ENCODE data around the gene ENO4. TPM values are rescaled to one million over a fixed set of nuclear protein-coding genes. Genes with fewer than 3 reads are reported as not detected.

The ENO4 gene
- total and polyA plus RNA-seq, 4 donors: 1.2 to 6.3 (median 4.7) TPM

DNA sequence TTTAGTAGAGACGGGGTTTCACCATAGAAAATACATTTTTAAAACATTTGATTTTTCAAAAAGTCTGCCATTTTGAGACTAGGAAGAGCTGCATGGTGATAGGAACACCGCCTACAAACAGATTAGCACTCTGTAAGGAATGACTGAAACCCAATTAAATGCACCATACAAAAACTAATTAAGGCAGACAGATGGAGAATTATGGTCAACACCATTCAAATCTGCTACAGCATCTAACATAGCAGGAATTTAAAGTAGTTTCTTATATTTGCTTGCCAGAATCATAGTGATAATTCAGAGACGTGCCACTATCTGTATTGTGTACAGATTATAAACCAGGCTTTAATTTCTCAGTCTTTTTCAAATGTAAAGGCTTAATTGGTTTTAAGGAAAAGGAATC lies 68.2 kb downstream of the ENO4 start:
- Histone ChIP-seq H3K36me3 (ENCODE audit: control insufficient read depth, insufficient read depth, low read length) (no peaks in the 10 kb centered on the region), H3K9me3 (ENCODE audit: control insufficient read depth, insufficient read depth, low read length) (no peaks in the 10 kb centered on the region), H3K27ac (ENCODE audit: low read depth, low read length) (no peak overlapping the region), H3K4me1 (ENCODE audit: control insufficient read depth, insufficient read depth, low read length) (no peaks in the 10 kb centered on the region), H3K27me3 (ENCODE audit: control insufficient read depth, insufficient read depth, low read length) (no peaks in the 10 kb centered on the region), H3K4me3 (ENCODE audit: low read depth, low read length) (no peak overlapping the region)
- peak in 2 of 6 donors; percentile 87 to 88 for DNase-seq (ENCODE audit: low read depth in 4 of 6, low spot score in 6 of 6)
- WGBS (ENCODE audit: insufficient coverage): no CpG with 5 or more reads among the region's 3 CpGs

DNA sequence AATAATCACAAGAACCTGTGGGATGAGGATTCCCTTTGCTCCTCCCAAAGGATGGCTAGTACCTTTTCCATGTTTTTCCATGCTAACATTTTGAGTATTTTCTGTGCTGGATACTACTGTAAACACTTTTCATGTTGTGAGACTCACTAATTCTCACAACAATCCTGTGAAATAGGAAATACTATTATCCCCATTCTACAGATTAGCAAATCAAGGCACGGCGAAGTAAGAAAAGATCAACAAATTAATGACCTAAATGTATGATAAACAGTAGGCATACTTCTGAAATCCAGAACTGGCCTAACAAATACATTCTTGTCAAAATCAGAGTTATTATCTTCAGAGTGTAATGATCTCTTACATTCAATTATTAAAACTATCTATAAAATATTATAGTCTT lies 69.3 kb downstream of the ENO4 start:
- no peak overlapping the region for H3K27ac ChIP-seq (ENCODE audit: low read depth, low read length)
- H3K4me1 ChIP-seq (ENCODE audit: control insufficient read depth, insufficient read depth, low read length): no peaks in the 10 kb centered on the region
- DNase-seq (ENCODE audit: low read depth in 4 of 6, low spot score in 6 of 6): no peak
- WGBS (ENCODE audit: insufficient coverage): no CpG with 5 or more reads among the region's 2 CpGs
- no peak overlapping the region for H3K4me3 ChIP-seq (ENCODE audit: low read depth, low read length)
- H3K36me3 ChIP-seq (ENCODE audit: control insufficient read depth, insufficient read depth, low read length): no peaks in the 10 kb centered on the region
- no peaks in the 10 kb centered on the region for H3K9me3 ChIP-seq (ENCODE audit: control insufficient read depth, insufficient read depth, low read length)
- no peaks in the 10 kb centered on the region for H3K27me3 ChIP-seq (ENCODE audit: control insufficient read depth, insufficient read depth, low read length)

DNA sequence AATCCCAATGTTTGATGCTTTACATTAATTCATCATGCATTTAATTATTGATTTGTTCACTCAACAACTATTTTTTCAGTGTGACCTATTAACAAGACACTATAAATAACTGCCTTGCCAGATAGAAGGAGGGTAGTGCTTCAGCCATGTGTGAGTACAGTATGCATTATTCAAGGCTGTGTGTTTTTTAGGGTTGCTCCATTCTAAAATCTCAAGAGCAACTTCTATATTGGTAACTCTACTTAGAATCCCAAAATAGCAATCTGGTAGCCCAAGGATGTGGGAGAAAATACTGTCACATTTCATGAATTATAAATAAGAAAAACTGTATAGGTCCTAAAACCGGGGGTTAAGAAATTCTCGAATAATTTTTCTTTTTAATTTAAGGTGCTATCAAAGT lies 69.9 kb downstream of the ENO4 start:
- H3K4me1 ChIP-seq (ENCODE audit: control insufficient read depth, insufficient read depth, low read length): no peaks in the 10 kb centered on the region
- no CpG with 5 or more reads among the region's 2 CpGs for WGBS (ENCODE audit: insufficient coverage)
- no peak overlapping the region for H3K27ac ChIP-seq (ENCODE audit: low read depth, low read length)
- H3K4me3 ChIP-seq (ENCODE audit: low read depth, low read length): no peak overlapping the region
- no peaks in the 10 kb centered on the region for H3K36me3 ChIP-seq (ENCODE audit: control insufficient read depth, insufficient read depth, low read length)
- no peaks in the 10 kb centered on the region for H3K27me3 ChIP-seq (ENCODE audit: control insufficient read depth, insufficient read depth, low read length)
- H3K9me3 ChIP-seq (ENCODE audit: control insufficient read depth, insufficient read depth, low read length): no peaks in the 10 kb centered on the region
- peak in 1 of 6 donors; percentile 42 for DNase-seq (ENCODE audit: low read depth in 4 of 6, low spot score in 6 of 6)

DNA sequence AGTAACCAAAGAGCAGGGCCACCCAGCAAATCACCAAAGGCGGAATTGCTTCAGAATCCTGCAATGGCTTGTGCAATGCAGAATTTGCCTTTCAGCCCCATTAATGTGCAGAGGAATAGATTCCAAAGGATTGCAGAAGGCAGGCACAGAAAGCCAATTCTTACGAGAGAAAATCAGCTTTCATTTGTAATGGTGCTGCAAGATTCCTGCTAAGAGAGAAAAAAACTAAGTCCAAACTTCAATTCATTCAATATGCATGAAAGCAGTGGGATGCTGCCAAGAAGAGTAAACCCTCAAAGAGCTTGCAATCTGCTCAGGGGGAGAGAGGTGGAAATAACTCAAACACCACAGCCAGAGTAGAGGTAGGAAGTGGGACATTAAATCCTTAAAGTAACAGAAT lies 70.4 kb downstream of the ENO4 start:
- Histone ChIP-seq H3K27me3 (ENCODE audit: control insufficient read depth, insufficient read depth, low read length) (no peaks in the 10 kb centered on the region), H3K9me3 (ENCODE audit: control insufficient read depth, insufficient read depth, low read length) (no peaks in the 10 kb centered on the region), H3K4me3 (ENCODE audit: low read depth, low read length) (no peak overlapping the region), H3K4me1 (ENCODE audit: control insufficient read depth, insufficient read depth, low read length) (no peaks in the 10 kb centered on the region), H3K36me3 (ENCODE audit: control insufficient read depth, insufficient read depth, low read length) (no peaks in the 10 kb centered on the region), H3K27ac (ENCODE audit: low read depth, low read length) (no peak overlapping the region)
- peak in 1 of 6 donors; percentile 62 for DNase-seq (ENCODE audit: low read depth in 4 of 6, low spot score in 6 of 6)
- WGBS (ENCODE audit: insufficient coverage): 88% methylated on average over 1 of the region's 2 CpGs

DNA sequence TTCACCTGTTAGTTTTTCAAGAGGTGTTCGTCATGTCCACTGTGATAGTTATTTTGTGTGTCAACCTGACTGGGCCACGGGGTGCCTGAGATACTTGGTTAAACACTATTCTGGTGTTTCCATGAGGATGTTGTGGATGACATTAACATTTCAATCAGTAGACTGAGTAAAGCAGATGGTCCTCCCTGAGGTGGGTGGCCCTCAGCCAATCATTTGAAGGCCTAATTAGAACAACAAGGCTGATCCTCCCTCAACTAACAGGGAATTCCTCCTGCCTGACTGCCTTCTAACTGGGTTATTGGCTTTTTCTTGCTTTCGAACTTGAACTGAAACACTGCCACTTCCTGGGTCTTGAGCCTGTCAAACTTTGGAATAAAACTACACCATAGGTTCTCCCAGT lies 75.8 kb downstream of the ENO4 start:
- H3K9me3 ChIP-seq (ENCODE audit: control insufficient read depth, insufficient read depth, low read length): no peaks in the 10 kb centered on the region
- 76% methylated on average over 2 of the region's 3 CpGs for WGBS (ENCODE audit: insufficient coverage)
- DNase-seq (ENCODE audit: low read depth in 4 of 6, low spot score in 6 of 6): peak in 2 of 6 donors; percentile 22 to 51

DNA sequence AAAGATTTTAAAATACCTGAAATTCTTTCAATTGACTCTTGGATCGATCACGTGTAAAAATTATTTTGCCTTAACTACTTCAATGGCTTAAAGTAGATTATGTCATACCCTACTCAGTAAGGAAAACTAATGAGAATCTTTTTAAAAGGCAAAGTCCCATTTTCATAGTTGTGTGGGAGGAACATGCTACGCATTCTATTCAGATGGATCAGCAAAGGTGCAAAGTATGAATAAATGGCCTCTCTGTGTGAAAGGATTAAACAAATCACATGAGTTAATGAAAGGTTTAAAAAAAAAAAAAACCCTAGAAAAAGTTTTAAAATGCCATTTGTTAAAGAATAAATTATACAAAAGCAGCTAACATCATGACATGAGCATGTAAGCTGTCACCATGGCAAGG lies 77.1 kb downstream of the ENO4 start:
- Histone ChIP-seq H3K9me3 (ENCODE audit: control insufficient read depth, insufficient read depth, low read length) (no peaks in the 10 kb centered on the region), H3K27me3 (ENCODE audit: control insufficient read depth, insufficient read depth, low read length) (no peaks in the 10 kb centered on the region), H3K27ac (ENCODE audit: low read depth, low read length) (no peak overlapping the region), H3K4me3 (ENCODE audit: low read depth, low read length) (no peak overlapping the region), H3K36me3 (ENCODE audit: control insufficient read depth, insufficient read depth, low read length) (no peaks in the 10 kb centered on the region), H3K4me1 (ENCODE audit: control insufficient read depth, insufficient read depth, low read length) (no peaks in the 10 kb centered on the region)
- DNase-seq (ENCODE audit: low read depth in 4 of 6, low spot score in 6 of 6): no peak
- no CpG with 5 or more reads among the region's 3 CpGs for WGBS (ENCODE audit: insufficient coverage)

More for the DNA sequence above, 75.8 kb downstream of the ENO4 start:
- H3K4me3 ChIP-seq (ENCODE audit: low read depth, low read length): no peak overlapping the region
- H3K27me3 ChIP-seq (ENCODE audit: control insufficient read depth, insufficient read depth, low read length): no peaks in the 10 kb centered on the region
- no peaks in the 10 kb centered on the region for H3K4me1 ChIP-seq (ENCODE audit: control insufficient read depth, insufficient read depth, low read length)
- H3K36me3 ChIP-seq (ENCODE audit: control insufficient read depth, insufficient read depth, low read length): no peaks in the 10 kb centered on the region
- no peak overlapping the region for H3K27ac ChIP-seq (ENCODE audit: low read depth, low read length)

DNA sequence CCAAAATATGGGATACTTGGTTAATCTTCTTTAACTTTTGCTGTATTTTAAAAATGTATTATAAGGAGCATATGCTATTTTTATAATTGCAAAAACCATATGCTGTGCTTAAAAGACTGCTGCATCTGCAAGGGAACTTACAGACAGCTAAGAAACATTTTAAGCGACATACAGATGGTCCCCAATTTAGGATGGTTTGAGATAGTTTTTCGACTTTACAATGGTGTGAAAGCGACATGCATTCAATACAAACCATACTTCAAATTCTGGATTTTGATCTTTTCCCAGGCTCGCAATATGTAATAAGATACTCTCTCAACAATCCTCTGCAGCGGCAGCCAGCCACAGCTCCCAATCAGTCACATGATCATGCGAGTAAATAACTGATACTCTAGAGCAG lies 82.5 kb downstream of the ENO4 start:
- peak in 1 of 6 donors; percentile 72 for DNase-seq (ENCODE audit: low read depth in 4 of 6, low spot score in 6 of 6)
- Histone ChIP-seq H3K4me1 (ENCODE audit: control insufficient read depth, insufficient read depth, low read length) (no peaks in the 10 kb centered on the region), H3K36me3 (ENCODE audit: control insufficient read depth, insufficient read depth, low read length) (peaks cover 2% of the 10 kb centered on the region), H3K9me3 (ENCODE audit: control insufficient read depth, insufficient read depth, low read length) (no peaks in the 10 kb centered on the region), H3K4me3 (ENCODE audit: low read depth, low read length) (no peak overlapping the region), H3K27ac (ENCODE audit: low read depth, low read length) (no peak overlapping the region), H3K27me3 (ENCODE audit: control insufficient read depth, insufficient read depth, low read length) (no peaks in the 10 kb centered on the region)
- WGBS (ENCODE audit: insufficient coverage): 100% methylated on average over 6 of the region's 6 CpGs

Other genes with a start within 250 kb of the ENO4 start
- under 1 TPM in 1 of 2 donors, not detected in 1; 0.22 TPM for gene PNLIPRP2, start 228.5 kb upstream of the ENO4 start, total RNA-seq
- under 1 TPM; 0.18 to 0.30 TPM for gene PNLIPRP2, start 228.5 kb upstream of the ENO4 start, polyA plus RNA-seq (ENCODE audit: insufficient read length in 2 of 2)
- gene HSPA12A, start 106.9 kb upstream of the ENO4 start, total RNA-seq: 100 to 1,000 TPM in 1 of 2 donors, 10 to 100 TPM in 1; 35.1 to 106 TPM
- 10 to 100 TPM; 68.3 to 69.4 TPM for gene HSPA12A, start 106.9 kb upstream of the ENO4 start, polyA plus RNA-seq (ENCODE audit: insufficient read length in 2 of 2)
- 10 to 100 TPM; 17.0 to 33.0 TPM for gene SHTN1, start 155.7 kb downstream of the ENO4 start, total RNA-seq
- gene SHTN1, start 155.7 kb downstream of the ENO4 start, polyA plus RNA-seq (ENCODE audit: insufficient read length in 2 of 2): 100 to 1,000 TPM in 1 of 2 donors, 10 to 100 TPM in 1; 91.3 to 110 TPM

All from spinal cord (tissue), 10 donors.